Brain microvascular endothelial cell (primary cell): ENCODE data around the gene LRCH4.
"Not testable (repeated sequence)": the region's sequence is repeated elsewhere in the genome, so short reads cannot be mapped to it uniquely, and the experiment has no call there.

ENCODE experiments used
- DNase-seq: peaks from one replicate; pipeline ENCODE4 v3.0.0-alpha.2; 2020
- H3K27ac ChIP-seq: fragments of 250-450 bp; sonication (Bioruptor Pico); 2 replicates; pipeline ENCODE4 v1.5.1; 2020; ENCODE audit warnings: mild to moderate bottlenecking, moderate library complexity
- H3K27me3 ChIP-seq: fragments of 250-450 bp; sonication (Bioruptor Pico); replicated peaks from 2 replicates; pipeline ENCODE4 v1.5.1; 2020; ENCODE audit warnings: mild to moderate bottlenecking
- H3K36me3 ChIP-seq: fragments of 250-450 bp; sonication (Bioruptor Pico); replicated peaks from 2 replicates; pipeline ENCODE4 v1.5.1; 2020; ENCODE audit warnings: mild to moderate bottlenecking
- H3K4me3 ChIP-seq: 2 replicates; pipeline ENCODE4 v1.5.1; 2011; ENCODE audit warnings: low read depth, mild to moderate bottlenecking, control low read depth, low read length, moderate library complexity
- CTCF ChIP-seq: IDR thresholded peaks from 2 replicates; pipeline ENCODE4 v1.5.1; 2011; ENCODE audit warnings: low read depth, mild to moderate bottlenecking, moderate library complexity, low read length, control low read depth, inconsistent platforms; ENCODE audit errors: missing control alignments
- in situ Hi-C: cut with HindIII; loops from 2 replicates; pipeline ENCODE4 v1.10.0; 2017; ENCODE audit warnings: low sequenced_read_pairs, low pct_ligation_motif_present

The LRCH4 gene

DNA sequence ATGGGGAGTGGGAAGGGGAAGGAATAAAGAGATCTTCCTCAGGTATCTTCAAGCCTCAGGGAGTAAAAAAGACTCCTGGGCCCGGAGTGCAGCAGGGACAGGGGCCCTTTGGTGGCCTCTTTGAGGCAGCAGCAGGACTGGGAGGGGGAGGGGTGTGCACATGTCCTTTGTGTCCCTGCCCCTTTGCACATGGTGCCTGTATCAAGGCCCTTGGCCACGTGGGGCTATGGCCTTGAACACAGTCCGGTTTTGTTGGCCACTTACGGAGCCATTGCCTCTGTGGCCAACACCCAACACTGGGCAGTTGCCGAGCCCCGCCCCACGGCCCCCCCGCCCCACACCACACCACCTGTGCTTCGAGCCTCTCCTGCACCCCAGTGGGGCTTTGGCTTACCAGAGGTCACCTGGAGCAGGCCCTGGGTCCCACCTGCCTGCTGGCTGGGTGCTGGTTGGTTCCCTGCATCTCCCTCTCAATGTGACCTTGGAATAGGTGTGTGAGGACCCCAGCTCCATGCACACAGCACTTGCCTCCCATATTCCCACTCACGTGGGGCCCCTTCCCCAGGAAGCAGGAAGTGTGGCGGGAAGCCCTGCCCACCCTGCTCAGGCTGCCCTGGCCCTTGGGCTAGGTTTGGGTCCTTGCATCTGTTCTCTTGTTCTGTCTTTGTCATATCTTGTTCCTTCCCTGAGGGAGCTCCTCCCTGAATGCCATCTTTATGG lies 17.6 kb downstream of the LRCH4 start:
- peaks cover 2% of the 10 kb centered on the region for H3K36me3 ChIP-seq
- no peak overlapping the region for H3K4me3 ChIP-seq
- in situ Hi-C loops: no loop called here
- DNase-seq: no peak
- TF ChIP-seq CTCF: no peak
- H3K27ac ChIP-seq: no peak overlapping the region
- no peaks in the 10 kb centered on the region for H3K27me3 ChIP-seq

- Histone ChIP-seq H3K27ac (no peak overlapping the region), H3K36me3 (no peaks in the 10 kb centered on the region), H3K4me3 (no peak overlapping the region), H3K27me3 (no peaks in the 10 kb centered on the region)
- DNase-seq: no peak
- in situ Hi-C loops: no loop called here
- TF ChIP-seq CTCF: no peak
Observed at GRCh38 chr7:100567751-100568175, 18.2 kb downstream of the LRCH4 start.

GRCh38 chr7:100567031-100567730 lies 18.7 kb downstream of the LRCH4 start:
- in situ Hi-C loops: no loop called here
- Histone ChIP-seq H3K36me3 (no peaks in the 10 kb centered on the region), H3K4me3 (no peak overlapping the region), H3K27me3 (no peaks in the 10 kb centered on the region), H3K27ac (no peak overlapping the region)
- TF ChIP-seq CTCF: no peak
- DNase-seq: no peak

- in situ Hi-C loops: no loop called here
- Histone ChIP-seq H3K27me3 (no peaks in the 10 kb centered on the region), H3K36me3 (no peaks in the 10 kb centered on the region), H3K4me3 (no peak overlapping the region), H3K27ac (no peak overlapping the region)
- TF ChIP-seq CTCF: no peak
- DNase-seq: no peak
Observed at GRCh38 chr7:100566018-100566531, 19.9 kb downstream of the LRCH4 start.

GRCh38 chr7:100565133-100565571 lies 20.8 kb downstream of the LRCH4 start:
- no peak for TF ChIP-seq CTCF
- in situ Hi-C loops: no loop called here
- H3K4me3 ChIP-seq: no peak overlapping the region
- no peaks in the 10 kb centered on the region for H3K36me3 ChIP-seq
- H3K27me3 ChIP-seq: no peaks in the 10 kb centered on the region
- no peak overlapping the region for H3K27ac ChIP-seq
- DNase-seq: no peak

DNA sequence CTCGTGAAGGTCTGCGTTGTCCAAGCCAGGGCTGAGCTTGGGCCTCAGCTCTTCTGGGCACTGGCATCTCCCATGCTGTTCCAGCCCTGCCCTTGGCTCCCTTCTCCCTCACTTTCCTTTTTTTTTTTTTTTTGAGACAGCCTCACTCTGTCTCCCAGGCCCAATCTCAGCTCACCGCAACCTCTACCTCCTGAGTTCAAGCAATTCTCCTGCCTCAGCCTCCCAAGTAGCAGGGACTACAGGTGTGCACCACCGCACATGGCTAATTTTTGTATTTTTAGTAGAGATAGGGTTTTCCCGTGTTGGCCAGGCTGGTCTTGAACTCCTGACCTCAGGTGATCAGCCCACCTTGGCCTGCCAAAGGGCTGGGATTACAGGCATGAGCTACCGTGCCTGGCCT lies 21.5 kb downstream of the LRCH4 start:
- H3K4me3 ChIP-seq, H3K27me3 ChIP-seq, DNase-seq, H3K36me3 ChIP-seq, in situ Hi-C loops, H3K27ac ChIP-seq: not testable (repeated sequence)
